ENCODE data around the gene ZNRF2. TPM values are rescaled to one million over a fixed set of nuclear protein-coding genes. Genes with fewer than 3 reads are reported as not detected.

ZNRF2 gene
- total RNA-seq, 1 donor from 2014 or later = 13.8 TPM

DNA sequence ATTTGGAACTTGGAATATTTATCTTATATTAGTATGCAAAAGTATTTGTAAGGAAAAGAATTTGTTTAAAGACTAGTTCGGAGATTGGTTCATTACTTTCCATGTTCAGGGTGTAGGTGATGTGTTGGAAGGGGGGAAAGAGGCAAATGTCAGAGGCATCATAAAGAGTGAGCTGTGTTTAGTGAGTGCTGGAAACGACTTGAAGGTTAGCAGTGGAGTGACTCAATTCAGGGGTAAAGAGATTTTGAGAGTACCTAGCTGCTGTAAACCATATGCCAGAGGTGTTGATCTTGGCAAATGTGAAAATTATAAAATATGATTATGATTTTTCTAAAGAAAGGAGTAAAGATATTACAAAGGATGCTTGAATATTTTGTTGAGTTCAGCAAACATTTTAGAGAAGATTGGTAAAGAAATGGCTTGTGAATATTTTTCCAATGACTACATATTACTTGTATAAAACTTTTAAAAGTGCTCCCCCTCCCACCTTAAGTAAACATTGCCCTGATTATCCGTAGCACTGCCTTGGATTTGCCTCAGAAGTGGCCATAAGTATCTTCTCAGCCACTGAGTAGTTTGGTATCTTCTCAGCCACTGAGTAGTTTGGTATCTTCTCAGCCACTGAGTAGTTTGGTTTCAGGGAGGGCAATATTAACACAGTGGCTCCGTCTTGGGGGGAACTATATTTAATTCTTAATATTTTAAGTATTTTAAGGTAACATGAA lies 51.5 kb downstream of the ZNRF2 start:
- Mint-ChIP-seq H3K9me3 (ENCODE audit: low read depth) (peaks cover 11% of the 10 kb centered on the region), H3K4me3 (ENCODE audit: low read depth) (no peak overlapping the region), H3K27ac (no peak overlapping the region), H3K27me3 (no peaks in the 10 kb centered on the region), H3K36me3 (ENCODE audit: insufficient read depth) (peaks cover 9% of the 10 kb centered on the region), H3K4me1 (ENCODE audit: low read depth) (no peaks in the 10 kb centered on the region)
- TF ChIP-seq, protein P1, sequence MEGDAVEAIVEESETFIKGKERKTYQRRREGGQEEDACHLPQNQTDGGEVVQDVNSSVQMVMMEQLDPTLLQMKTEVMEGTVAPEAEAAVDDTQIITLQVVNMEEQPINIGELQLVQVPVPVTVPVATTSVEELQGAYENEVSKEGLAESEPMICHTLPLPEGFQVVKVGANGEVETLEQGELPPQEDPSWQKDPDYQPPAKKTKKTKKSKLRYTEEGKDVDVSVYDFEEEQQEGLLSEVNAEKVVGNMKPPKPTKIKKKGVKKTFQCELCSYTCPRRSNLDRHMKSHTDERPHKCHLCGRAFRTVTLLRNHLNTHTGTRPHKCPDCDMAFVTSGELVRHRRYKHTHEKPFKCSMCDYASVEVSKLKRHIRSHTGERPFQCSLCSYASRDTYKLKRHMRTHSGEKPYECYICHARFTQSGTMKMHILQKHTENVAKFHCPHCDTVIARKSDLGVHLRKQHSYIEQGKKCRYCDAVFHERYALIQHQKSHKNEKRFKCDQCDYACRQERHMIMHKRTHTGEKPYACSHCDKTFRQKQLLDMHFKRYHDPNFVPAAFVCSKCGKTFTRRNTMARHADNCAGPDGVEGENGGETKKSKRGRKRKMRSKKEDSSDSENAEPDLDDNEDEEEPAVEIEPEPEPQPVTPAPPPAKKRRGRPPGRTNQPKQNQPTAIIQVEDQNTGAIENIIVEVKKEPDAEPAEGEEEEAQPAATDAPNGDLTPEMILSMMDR (IDR thresholded peaks at IDR 0.05; ENCODE audit: unreplicated experiment) = no peak
- no peak for DNase-seq (ENCODE audit: low spot score, unreplicated experiment)

DNA sequence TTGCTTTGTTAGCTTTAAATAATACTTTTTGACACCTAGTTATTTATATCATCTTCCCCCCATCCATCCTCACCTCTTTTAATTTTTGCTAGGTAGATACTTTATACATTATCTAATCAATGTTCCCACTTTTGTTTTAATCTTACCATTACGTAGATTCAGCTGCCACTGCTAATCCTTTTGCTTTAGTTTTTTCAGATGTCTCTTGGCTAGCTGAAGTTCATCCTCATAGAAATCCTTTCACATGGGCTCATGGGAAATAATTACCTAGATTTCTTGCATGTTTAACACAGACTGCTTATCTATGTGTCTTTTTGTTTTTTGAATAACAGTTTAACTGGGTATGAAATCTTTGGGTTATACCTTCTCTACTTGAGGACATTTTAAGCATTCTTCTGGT lies 60.1 kb downstream of the ZNRF2 start:
- no peaks in the 10 kb centered on the region for H3K27me3 Mint-ChIP-seq
- TF ChIP-seq, protein P1 (IDR thresholded peaks at IDR 0.05; ENCODE audit: unreplicated experiment) = no peak
- no peak overlapping the region for H3K4me3 Mint-ChIP-seq (ENCODE audit: low read depth)
- H3K9me3 Mint-ChIP-seq (ENCODE audit: low read depth) = peaks cover 16% of the 10 kb centered on the region
- H3K36me3 Mint-ChIP-seq (ENCODE audit: insufficient read depth) = peaks cover 10% of the 10 kb centered on the region
- no peak overlapping the region for H3K27ac Mint-ChIP-seq
- peaks cover 7% of the 10 kb centered on the region for H3K4me1 Mint-ChIP-seq (ENCODE audit: low read depth)
- no peak for DNase-seq (ENCODE audit: low spot score, unreplicated experiment)

DNA sequence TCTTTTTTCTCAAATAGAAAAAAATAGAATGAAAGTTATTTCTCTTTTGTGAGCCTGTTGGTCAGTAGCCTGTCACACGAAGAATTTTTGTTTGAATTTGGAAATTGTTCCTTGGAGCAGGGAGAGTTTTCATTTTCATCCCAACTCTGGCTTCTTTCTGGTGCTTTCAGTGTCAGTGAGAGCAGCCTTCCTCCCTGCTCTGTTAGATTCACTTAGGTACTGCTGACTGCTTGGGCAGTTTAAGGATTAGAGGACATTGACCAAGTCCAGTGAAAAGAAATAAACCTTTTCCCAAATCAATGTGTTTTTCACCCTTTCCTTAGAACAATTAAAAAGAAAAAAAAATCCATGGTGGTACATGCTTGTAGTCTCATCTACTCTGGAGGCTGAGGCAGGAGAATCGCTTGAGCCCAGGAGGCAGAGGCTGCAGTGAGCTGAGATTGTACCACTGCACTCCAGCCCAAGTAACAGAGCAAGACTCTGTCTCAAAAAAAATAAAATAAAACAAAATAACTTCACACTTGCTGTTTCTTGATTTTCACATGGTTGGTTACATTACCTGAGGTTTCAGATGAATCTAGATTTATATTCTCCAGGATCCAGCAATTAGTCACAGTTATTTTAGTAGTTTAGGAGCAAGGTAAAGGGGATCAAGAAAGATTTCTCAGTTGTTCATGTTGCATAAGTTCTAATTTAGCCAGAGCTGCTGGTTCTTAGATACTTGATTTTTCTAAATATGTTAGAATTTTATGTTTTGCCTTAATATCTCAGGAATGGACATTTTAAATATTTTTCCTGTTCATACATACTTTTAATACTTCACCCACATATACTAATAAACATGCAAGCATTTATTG lies 63.1 kb downstream of the ZNRF2 start:
- H3K36me3 Mint-ChIP-seq (ENCODE audit: insufficient read depth) = no peaks in the 10 kb centered on the region
- no peak for DNase-seq (ENCODE audit: low spot score, unreplicated experiment)
- H3K27ac Mint-ChIP-seq = no peak overlapping the region
- TF ChIP-seq, protein P1 (IDR thresholded peaks at IDR 0.05; ENCODE audit: unreplicated experiment) = no peak
- peaks cover 9% of the 10 kb centered on the region for H3K4me1 Mint-ChIP-seq (ENCODE audit: low read depth)
- no peaks in the 10 kb centered on the region for H3K27me3 Mint-ChIP-seq
- H3K4me3 Mint-ChIP-seq (ENCODE audit: low read depth) = no peak overlapping the region
- H3K9me3 Mint-ChIP-seq (ENCODE audit: low read depth) = no peaks in the 10 kb centered on the region

DNA sequence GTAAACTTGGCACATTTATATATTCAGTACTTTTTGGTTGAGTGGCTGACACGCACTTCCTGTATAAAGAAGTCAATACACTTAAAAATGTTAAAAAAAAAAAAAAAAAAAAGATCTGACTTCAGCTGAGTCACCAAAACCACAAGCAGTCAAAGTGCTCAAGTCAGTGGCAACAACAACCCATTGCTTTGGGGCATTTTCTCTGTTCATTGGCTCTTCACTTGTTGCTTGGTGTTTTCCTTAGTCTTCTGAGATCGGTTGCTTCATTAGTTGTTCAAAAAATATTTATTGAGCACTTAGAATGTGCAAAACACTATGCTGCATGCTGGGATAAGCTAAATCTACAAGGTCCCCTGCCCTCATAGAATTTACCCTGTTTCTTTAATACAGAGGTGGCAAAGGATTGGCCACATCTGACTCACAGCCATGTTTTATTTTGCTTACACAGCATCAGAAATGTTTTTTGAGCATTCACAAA lies 63.7 kb downstream of the ZNRF2 start:
- DNase-seq (ENCODE audit: low spot score, unreplicated experiment) = no peak
- Mint-ChIP-seq H3K27ac (peak overlapping the region; percentile 6), H3K27me3 (no peaks in the 10 kb centered on the region), H3K4me3 (ENCODE audit: low read depth) (no peak overlapping the region), H3K4me1 (ENCODE audit: low read depth) (peaks cover 9% of the 10 kb centered on the region), H3K9me3 (ENCODE audit: low read depth) (no peaks in the 10 kb centered on the region), H3K36me3 (ENCODE audit: insufficient read depth) (no peaks in the 10 kb centered on the region)
- TF ChIP-seq, protein P1 (IDR thresholded peaks at IDR 0.05; ENCODE audit: unreplicated experiment) = no peak

DNA sequence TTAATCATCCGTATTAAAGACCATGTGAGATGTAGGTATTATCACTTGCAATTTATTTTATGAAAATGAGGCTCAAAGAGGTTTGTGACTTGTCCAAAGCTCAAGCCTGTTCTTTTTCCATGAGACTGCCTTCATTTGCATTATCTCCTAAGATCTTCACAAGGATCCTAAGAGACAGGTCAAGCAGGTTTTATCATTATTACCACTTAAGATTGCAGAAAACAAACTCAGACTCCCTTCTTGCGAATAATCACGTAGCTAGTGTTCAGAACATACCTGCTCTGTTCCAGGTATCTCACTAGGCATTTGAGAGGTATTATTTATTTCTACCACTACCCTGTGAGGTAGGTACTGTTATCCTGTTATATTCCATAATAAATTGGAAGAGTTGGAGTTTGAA lies 64.8 kb downstream of the ZNRF2 start:
- H3K4me1 Mint-ChIP-seq (ENCODE audit: low read depth) = peaks cover 9% of the 10 kb centered on the region
- no peaks in the 10 kb centered on the region for H3K36me3 Mint-ChIP-seq (ENCODE audit: insufficient read depth)

More for the DNA sequence above, 64.8 kb downstream of the ZNRF2 start:
- H3K27me3 Mint-ChIP-seq = no peaks in the 10 kb centered on the region
- peak overlapping the region; percentile 54 for H3K27ac Mint-ChIP-seq
- no peak overlapping the region for H3K4me3 Mint-ChIP-seq (ENCODE audit: low read depth)
- TF ChIP-seq, protein P1 (IDR thresholded peaks at IDR 0.05; ENCODE audit: unreplicated experiment) = no peak
- DNase-seq (ENCODE audit: low spot score, unreplicated experiment) = no peak
- no peaks in the 10 kb centered on the region for H3K9me3 Mint-ChIP-seq (ENCODE audit: low read depth)

All from progenitor cell of endocrine pancreas (in vitro differentiated cells).